ENCODE data around the gene SURF6.
"Not testable (repeated sequence)": the region's sequence is repeated elsewhere in the genome, so short reads cannot be mapped to it uniquely, and the experiment has no call there.

Gene SURF6

GRCh38 chr9:133283255-133284032, 52.5 kb downstream of the SURF6 start:
- not testable (repeated sequence) for DNase-seq

- no peak for DNase-seq
Measured at GRCh38 chr9:133282464-133283238, 53.3 kb downstream of the SURF6 start.

- no peak for DNase-seq
Measured at GRCh38 chr9:133280392-133280791, 55.6 kb downstream of the SURF6 start.

Data from RPMI8226 (cell line).